HG02884 (cell line): ENCODE data around the gene TMCO5A.

Source experiments
- ATAC-seq: cut with Tn5 transposase; IDR thresholded peaks from one replicate; pipeline ENCODE4 v1.9.1; 2021; ENCODE audit warnings: mild to moderate bottlenecking, moderate library complexity; ENCODE audit not compliant: unreplicated experiment

TMCO5A gene

DNA sequence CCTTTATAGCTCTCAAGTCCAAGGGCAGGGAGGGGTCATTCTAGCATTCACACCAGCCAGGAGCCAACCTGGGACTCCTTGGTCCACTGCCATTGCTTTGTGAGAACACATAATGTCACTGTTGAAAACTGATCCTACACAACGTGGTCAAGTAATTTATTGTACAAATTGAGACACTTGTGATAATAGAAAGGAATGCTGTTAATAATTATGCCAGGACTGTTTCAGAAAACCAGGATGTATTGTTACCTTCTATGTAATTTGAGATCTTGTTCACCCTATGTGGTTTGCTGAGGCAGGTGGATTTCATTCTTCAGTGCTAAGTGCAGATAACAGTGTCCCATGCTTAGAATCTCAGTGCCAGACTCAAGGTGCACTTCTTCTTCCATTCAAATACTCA lies 33.3 kb downstream of the TMCO5A start:
- no peak for ATAC-seq

DNA sequence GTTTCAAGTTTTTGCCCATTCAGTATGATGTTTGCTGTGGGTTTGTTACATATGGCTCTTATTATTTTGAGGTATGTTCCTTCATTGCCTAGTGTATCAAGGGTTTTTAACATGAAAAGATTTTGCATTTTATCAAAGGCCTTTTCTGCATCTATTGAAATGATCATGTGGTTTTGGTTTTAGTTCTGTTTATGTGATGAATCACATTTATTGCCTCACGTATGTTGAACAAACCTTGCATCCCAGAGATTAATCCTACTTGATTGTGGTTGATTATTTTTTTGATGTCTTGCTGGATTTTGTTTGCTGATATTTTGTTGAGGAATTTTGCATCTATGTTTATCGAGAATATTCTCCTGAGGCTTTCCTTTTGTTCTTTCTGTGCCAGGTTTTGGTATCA lies 39.4 kb downstream of the TMCO5A start:
- ATAC-seq, result no peak

DNA sequence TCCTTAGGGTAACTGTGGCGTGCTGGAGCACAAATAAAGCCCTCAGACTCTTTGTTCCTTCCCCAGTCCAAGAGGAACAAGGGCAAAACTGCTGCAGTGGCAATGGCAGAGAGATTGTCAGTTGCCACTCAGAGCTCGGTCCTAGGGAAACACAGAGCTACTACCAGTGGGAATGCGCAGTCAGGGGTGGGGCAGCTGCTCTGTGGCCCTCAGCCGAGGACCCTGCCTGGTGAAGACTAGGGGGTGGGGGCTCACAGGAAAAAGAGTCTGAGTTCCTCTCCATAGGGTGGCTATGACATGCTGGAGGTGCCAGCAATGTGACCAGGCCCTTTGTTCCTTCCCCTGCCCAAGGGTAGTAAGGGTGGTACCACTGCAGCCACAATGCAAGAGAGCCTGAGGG lies 43.8 kb downstream of the TMCO5A start:
- ATAC-seq, result no peak

DNA sequence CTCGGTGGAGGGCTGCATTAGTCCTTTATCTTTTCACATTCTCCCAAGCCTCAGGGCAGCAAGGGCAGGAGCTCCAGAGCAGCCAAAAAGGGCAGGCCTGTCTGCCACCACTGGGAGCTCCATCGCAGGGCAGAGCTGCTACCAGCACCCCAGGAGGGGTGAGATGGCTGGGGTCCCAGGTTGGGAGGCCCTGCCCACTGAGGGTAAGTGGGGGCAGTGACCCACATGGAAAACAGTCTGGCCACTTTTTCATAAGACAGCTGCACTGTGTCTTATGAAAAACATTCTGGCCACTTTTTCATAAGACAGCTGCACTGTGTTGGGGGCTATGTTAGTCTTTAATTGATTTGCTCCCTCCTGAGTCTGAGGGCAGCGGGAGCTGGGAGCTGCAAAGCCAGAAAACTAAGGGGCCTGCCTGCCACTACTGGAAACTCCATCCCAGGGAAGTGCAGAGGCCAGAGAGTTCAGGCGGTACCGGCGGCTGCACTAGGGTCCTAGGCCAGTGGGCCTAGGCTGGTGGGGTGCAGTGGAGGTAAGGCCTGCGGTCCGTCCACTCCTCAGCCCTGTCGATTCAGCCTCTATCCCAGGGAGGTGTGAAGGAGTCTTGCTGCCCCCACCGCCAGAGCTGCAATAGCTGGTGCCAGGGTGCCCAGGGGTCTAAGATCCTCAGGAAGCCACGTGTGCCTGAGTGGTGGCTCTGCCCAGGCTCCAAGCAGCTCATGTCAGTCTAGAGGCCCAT lies 45.4 kb downstream of the TMCO5A start:
- no peak for ATAC-seq

DNA sequence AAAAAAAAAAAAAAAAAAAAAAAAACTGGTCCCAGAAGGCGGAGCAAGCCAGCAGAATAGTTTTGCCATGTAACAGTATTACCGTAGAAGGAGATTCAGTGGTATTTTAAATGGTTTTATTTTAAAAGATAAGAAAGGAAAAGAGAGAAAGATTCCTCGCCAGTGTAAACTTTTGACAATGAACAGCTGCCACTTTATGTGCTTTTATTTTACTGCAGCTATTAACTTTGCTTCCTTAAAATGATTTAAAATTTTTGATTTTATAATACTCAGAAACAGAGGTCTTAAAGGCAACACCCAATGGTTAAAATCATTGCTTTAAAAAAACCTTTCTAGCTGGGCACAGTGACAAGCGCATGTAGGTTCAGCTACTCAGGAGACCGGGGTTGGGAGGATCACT lies 46.8 kb downstream of the TMCO5A start:
- no peak for ATAC-seq

DNA sequence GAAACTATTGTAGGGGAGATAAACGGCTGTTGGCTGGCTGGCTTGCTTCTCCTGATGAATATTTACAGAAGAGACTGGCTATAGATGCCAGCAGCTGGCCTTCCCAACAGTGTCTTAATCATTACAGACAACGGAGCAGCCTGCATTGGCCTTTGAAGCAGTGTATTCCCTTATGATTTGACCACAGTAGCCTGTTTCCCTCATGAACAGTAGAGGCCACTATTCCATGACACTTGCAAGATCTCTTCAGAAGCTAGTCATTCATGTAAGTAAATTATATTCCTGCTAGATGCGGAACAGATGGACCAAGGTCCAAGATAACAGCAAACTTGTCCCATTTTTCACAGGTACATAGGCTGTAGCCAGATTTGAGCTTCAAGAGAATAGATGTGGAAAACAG lies 47.3 kb downstream of the TMCO5A start:
- ATAC-seq, result no peak

DNA sequence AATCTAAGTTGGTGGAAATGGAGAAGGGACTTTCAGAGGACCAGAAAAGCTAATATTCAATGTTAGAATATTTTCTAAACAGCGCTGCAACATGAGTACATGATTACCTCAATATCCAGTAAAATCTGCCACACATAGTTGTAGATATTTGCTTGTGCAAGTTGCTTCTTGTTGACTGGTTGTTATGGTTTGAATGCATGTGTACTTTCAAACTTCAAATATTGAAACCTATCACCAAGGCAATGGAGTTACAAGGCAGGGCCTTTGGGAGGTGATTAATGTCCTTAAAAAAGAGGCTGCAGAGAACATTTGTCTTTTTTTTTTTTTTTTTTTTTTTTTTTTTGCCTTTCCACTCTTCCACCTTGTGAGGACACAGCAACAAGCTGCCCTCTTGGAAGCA lies 49.9 kb downstream of the TMCO5A start:
- no peak for ATAC-seq

DNA sequence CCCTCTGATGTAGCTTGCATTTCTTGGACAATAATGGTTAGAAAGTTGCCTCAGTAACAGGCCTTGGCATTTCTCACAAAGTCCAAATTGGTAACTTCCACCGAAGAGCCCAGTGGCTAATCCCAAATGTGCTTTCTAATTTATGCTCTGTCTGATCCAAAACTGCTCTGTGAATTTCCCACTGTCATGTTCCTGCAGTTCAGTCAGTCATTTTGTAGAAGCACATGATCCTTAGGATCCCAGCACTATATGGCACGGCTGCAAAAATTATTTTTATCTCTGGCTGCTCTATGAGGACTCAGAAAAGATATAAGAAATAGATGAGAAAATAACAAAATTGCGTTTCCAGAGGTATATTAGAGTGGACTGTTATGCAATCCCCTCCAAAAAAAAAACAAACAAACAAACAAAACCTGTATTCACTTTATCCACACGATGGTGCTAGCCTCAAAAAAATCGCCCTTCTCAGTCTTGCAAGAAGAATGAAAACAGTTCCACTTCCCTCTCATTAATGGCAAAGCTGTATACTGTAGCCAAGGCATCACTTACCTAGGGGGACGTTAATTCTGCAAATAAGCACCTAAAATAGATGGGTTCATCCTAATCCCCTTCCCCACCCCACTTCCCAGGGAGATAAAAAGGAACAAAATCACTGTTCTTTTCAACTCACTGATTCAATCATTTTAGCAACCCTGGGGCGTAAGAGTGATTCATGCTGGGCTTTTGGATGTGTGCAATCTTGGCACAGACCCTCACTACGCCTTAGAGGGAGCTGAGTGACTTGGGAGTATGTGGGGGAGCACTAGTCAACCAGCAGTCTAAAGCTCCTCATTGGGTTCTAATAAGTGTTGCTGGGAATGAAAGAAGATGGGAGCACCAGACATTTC lies 61.3 kb downstream of the TMCO5A start:
- peak; percentile 68 for ATAC-seq
